H1 (cell line): ENCODE results near the gene CBFA2T2. TPM values are rescaled to one million over a fixed set of nuclear protein-coding genes. Genes with fewer than 3 reads are reported as not detected.

ENCODE experiments used
- CTCF ChIA-PET: fragments of 300-600 bp; sonication (Branson Sonifier 250); formaldehyde crosslinking; loops from one replicate; lab custom pipeline; 2021; ENCODE audit not compliant: partially characterized antibody; lab: Charles Lee
- POLR2A ChIA-PET: fragments of 300-600 bp; sonication (Branson Sonifier 250); formaldehyde crosslinking; loops from one replicate; lab custom pipeline; 2021; ENCODE audit warnings: inconsistent platforms; ENCODE audit not compliant: partially characterized antibody; lab: Charles Lee
- DNase-seq, 2 experiments: peaks; one replicate each; pipeline versions ENCODE4 v3.0.0 to v3.0.0-alpha.2; 2010 to 2022; ENCODE audit warnings: low spot score in 2 of 2, low read depth in 1 of 2, mixed read lengths in 1 of 2
- FAIRE-seq: peaks from 2 replicates; lab custom pipeline; 2011; peaks lifted over from hg19 to GRCh38; lab: Jason Lieb, UNC
- H2AFZ ChIP-seq: 2 replicates; pipeline ENCODE4 v1.8.1; 2012; ENCODE audit warnings: low read length, inconsistent platforms
- H2AK5ac ChIP-seq: 2 replicates; pipeline ENCODE4 v1.6.1; 2013; ENCODE audit warnings: low read depth, low read length
- H2BK120ac ChIP-seq: replicated peaks from 2 replicates; pipeline ENCODE3; 2013; ENCODE audit warnings: low read depth, low read length, inconsistent platforms
- H2BK12ac ChIP-seq: 2 replicates; pipeline ENCODE4 v1.6.1; 2013; ENCODE audit warnings: low read depth, low read length
- H2BK15ac ChIP-seq: 2 replicates; pipeline ENCODE4 v1.6.1; 2013; ENCODE audit warnings: low read length
- H2BK20ac ChIP-seq: 2 replicates; pipeline ENCODE4 v1.6.1; 2013; ENCODE audit warnings: low read length
- H2BK5ac ChIP-seq: 2 replicates; pipeline ENCODE4 v1.6.1; 2013; ENCODE audit warnings: low read depth, low read length
- H3K14ac ChIP-seq: 2 replicates; pipeline ENCODE4 v1.6.1; 2013; ENCODE audit warnings: inconsistent platforms; ENCODE audit not compliant: insufficient read length
- H3K18ac ChIP-seq: 2 replicates; pipeline ENCODE4 v1.6.1; 2013; ENCODE audit warnings: low read length; ENCODE audit errors: extremely low read depth
- H3K23ac ChIP-seq: 2 replicates; pipeline ENCODE4 v1.6.1; 2013; ENCODE audit warnings: inconsistent platforms; ENCODE audit not compliant: insufficient read length
- H3K23me2 ChIP-seq: 2 replicates; pipeline ENCODE4 v1.6.1; 2013; ENCODE audit warnings: low read depth, low read length
- H3K27ac ChIP-seq: 2 replicates; pipeline ENCODE4 v1.6.1; 2011; ENCODE audit warnings: low read depth, low read length, inconsistent platforms
- H3K27me3 ChIP-seq, 4 experiments: replicated peaks in 1 of 4; 1 replicate in 1 of 4; 2 replicates in 3 of 4; pipeline versions ENCODE4 v1.6.1 to v1.8.1; 2011 to 2013; ENCODE audit warnings: low read length in 3 of 4, mild to moderate bottlenecking in 3 of 4, inconsistent platforms in 2 of 4, mixed read lengths in 2 of 4, moderate library complexity in 1 of 4; ENCODE audit not compliant: control insufficient read depth in 3 of 4, insufficient read depth in 3 of 4; ENCODE audit errors: extremely low read depth in 1 of 4
- H3K36me3 ChIP-seq, 4 experiments: 2 replicates each; pipeline versions ENCODE4 v1.6.1 to v1.8.1; 2011 to 2013; ENCODE audit warnings: mild to moderate bottlenecking in 4 of 4, low read length in 3 of 4, moderate library complexity in 2 of 4, control low read depth in 1 of 4, inconsistent platforms in 1 of 4; ENCODE audit not compliant: insufficient read depth in 4 of 4, control insufficient read depth in 2 of 4
- H3K4ac ChIP-seq: replicated peaks from 2 replicates; pipeline ENCODE3; 2013; ENCODE audit warnings: low read length, low read depth, mixed read lengths, inconsistent platforms; ENCODE audit not compliant: insufficient read length
- H3K4me1 ChIP-seq, 4 experiments: replicated peaks in 1 of 4; 1 replicate in 1 of 4; 2 replicates in 3 of 4; pipeline versions ENCODE4 v1.6.1 to v1.8.1; 2011 to 2013; ENCODE audit warnings: low read length in 3 of 4, inconsistent platforms in 2 of 4, mixed read lengths in 1 of 4; ENCODE audit not compliant: insufficient read depth in 4 of 4, control insufficient read depth in 3 of 4
- H3K4me2 ChIP-seq, 2 experiments: 2 replicates each; pipeline versions ENCODE4 v1.6.1 to v1.8.1; 2011 to 2013; ENCODE audit warnings: low read depth in 2 of 2, low read length in 2 of 2, control low read depth in 1 of 2, inconsistent platforms in 1 of 2, mild to moderate bottlenecking in 1 of 2; ENCODE audit not compliant: insufficient read depth in 1 of 2
- H3K4me3 ChIP-seq, 4 experiments: fragments of 200-600, 300-600 bp in 1 of 4; sonication (generic), shearing (Covaris generic), sonication (Bioruptor Twin) in 1 of 4; 2 replicates each; pipeline versions ENCODE4 v1.5.1 to v1.8.1; 2011 to 2016; ENCODE audit warnings: low read length in 4 of 4, low read depth in 3 of 4, control low read depth in 2 of 4, inconsistent platforms in 2 of 4, mild to moderate bottlenecking in 2 of 4, mixed read lengths in 1 of 4, moderate library complexity in 1 of 4; ENCODE audit not compliant: insufficient read depth in 2 of 4; ENCODE audit errors: extremely low read depth in 1 of 4
- H3K56ac ChIP-seq: replicated peaks from 2 replicates; pipeline ENCODE3; 2013; ENCODE audit warnings: low read depth, mild to moderate bottlenecking, mixed read lengths, low read length, inconsistent platforms; ENCODE audit not compliant: insufficient read length
- H3K79me1 ChIP-seq: 2 replicates; pipeline ENCODE4 v1.6.1; 2013; ENCODE audit warnings: low read depth, low read length, control low read depth
- H3K79me2 ChIP-seq, 2 experiments: 2 replicates each; pipeline versions ENCODE4 v1.6.1 to v1.8.1; 2012 to 2013; ENCODE audit warnings: low read length in 2 of 2, mild to moderate bottlenecking in 2 of 2, inconsistent platforms in 1 of 2; ENCODE audit not compliant: insufficient read depth in 2 of 2, control insufficient read depth in 1 of 2
- H3K9ac ChIP-seq, 4 experiments: replicated peaks in 1 of 4; 1 replicate in 1 of 4; 2 replicates in 3 of 4; pipeline versions ENCODE4 v1.6.1 to v1.8.1; 2011 to 2013; ENCODE audit warnings: low read depth in 3 of 4, low read length in 3 of 4, control low read depth in 2 of 4, mild to moderate bottlenecking in 2 of 4, moderate library complexity in 2 of 4, inconsistent platforms in 1 of 4; ENCODE audit errors: extremely low read depth in 1 of 4
- H3K9me3 ChIP-seq, 2 experiments: 2 replicates each; pipeline versions ENCODE4 v1.6.1 to v1.8.1; 2012 to 2013; ENCODE audit warnings: mild to moderate bottlenecking in 2 of 2, moderate library complexity in 2 of 2, control low read depth in 1 of 2, inconsistent platforms in 1 of 2, low read depth in 1 of 2, low read length in 1 of 2, mixed read lengths in 1 of 2; ENCODE audit not compliant: insufficient read depth in 2 of 2
- H4K20me1 ChIP-seq, 2 experiments: replicated peaks in 1 of 2; 2 replicates each; pipeline versions ENCODE3 to v1.8.1; 2011 to 2013; ENCODE audit warnings: inconsistent platforms in 2 of 2, low read length in 2 of 2, mild to moderate bottlenecking in 1 of 2; ENCODE audit not compliant: insufficient read depth in 2 of 2, control insufficient read depth in 1 of 2
- H4K5ac ChIP-seq: 2 replicates; pipeline ENCODE4 v1.6.1; 2013; ENCODE audit warnings: low read length, low read depth, mixed read lengths, inconsistent platforms; ENCODE audit not compliant: insufficient read length
- H4K8ac ChIP-seq: 2 replicates; pipeline ENCODE4 v1.8.0; 2013; ENCODE audit warnings: mild to moderate bottlenecking, moderate library complexity, low read length, inconsistent platforms; ENCODE audit not compliant: insufficient read depth; ENCODE audit errors: extremely low read depth
- H4K91ac ChIP-seq: replicated peaks from 2 replicates; pipeline ENCODE3; 2013; ENCODE audit warnings: low read length, mixed read lengths, inconsistent platforms; ENCODE audit not compliant: insufficient read length
- CHD2 ChIP-seq: IDR thresholded peaks from 2 replicates; pipeline ENCODE4 v1.6.1; 2012; ENCODE audit warnings: low read length, improper control_type of control experiment
- EZH2 ChIP-seq: fragments of 200-600 bp; sonication (generic); IDR thresholded peaks from 2 replicates; pipeline ENCODE4 v1.7.1; 2012; ENCODE audit warnings: low read depth, mild to moderate bottlenecking, moderate library complexity, low read length, inconsistent platforms; ENCODE audit not compliant: severe bottlenecking
- GTF2F1 ChIP-seq: IDR thresholded peaks from 2 replicates; pipeline ENCODE4 v1.6.1; 2012; ENCODE audit warnings: low read depth, low read length, improper control_type of control experiment, borderline replicate concordance
- NRF1 ChIP-seq: IDR thresholded peaks from 2 replicates; pipeline ENCODE4 v1.6.1; 2011; ENCODE audit warnings: mild to moderate bottlenecking, low read depth, low read length, improper control_type of control experiment
- SAP30 ChIP-seq: fragments of 300-600 bp; sonication (generic); IDR thresholded peaks from 2 replicates; pipeline ENCODE4 v1.7.1; 2012; ENCODE audit warnings: low read length, moderate library complexity, mild to moderate bottlenecking, inconsistent platforms; ENCODE audit not compliant: insufficient read depth, insufficient replicate concordance
- SP2 ChIP-seq: IDR thresholded peaks from 2 replicates; pipeline ENCODE4 v1.6.1; 2012; ENCODE audit warnings: mild to moderate bottlenecking, low read length, inconsistent platforms
- SUZ12 ChIP-seq: fragments of 200-600 bp; sonication (generic); IDR thresholded peaks from 2 replicates; pipeline ENCODE4 v1.6.1; 2012; ENCODE audit warnings: mild to moderate bottlenecking, inconsistent platforms, low read length, moderate library complexity, mixed read lengths
- WGBS, 2 experiments: shearing (Covaris generic) in 1 of 2; methylation state at CpG; one replicate each; pipeline versions ENCODE4 v1.1.6 to v1.1.7; 2013 to 2015; ENCODE audit warnings: low lambda C conversion rate in 2 of 2, mixed read lengths in 2 of 2, inconsistent platforms in 1 of 2, low coverage in 1 of 2, missing lambda C conversion rate in 1 of 2; ENCODE audit not compliant: insufficient replicate concordance in 2 of 2, insufficient coverage in 1 of 2, insufficient read length in 1 of 2; ENCODE audit errors: extremely low coverage in 1 of 2, missing lambda C conversion rate in 1 of 2; 5-methylcytosine and 5-hydroxymethylcytosine counted together
- polyA plus RNA-seq, 7 experiments: library from polyadenylated mRNA; depleted of rRNA in 3 of 7; stranded (reverse) in 5 of 7; unstranded in 2 of 7; fragments of >200 nt in 5 of 7; fragments of 200-250 nt in 2 of 7; gene quantifications; 1 replicate in 5 of 7; 2 replicates in 1 of 7; 4 replicates in 1 of 7; pipeline versions ENCODE4 v1.2.1 to v1.2.3, GENCODE V29; 2011 to 2013; ENCODE audit warnings: missing spikeins in 2 of 7, mixed read lengths in 2 of 7
- total RNA-seq: library from RNA; stranded (reverse); fragmentation: NEBNext Ultra II Directional; extraction: Animal tissue kit (Norgen Biotek cat#: 25700); gene quantifications from 2 replicates; pipeline ENCODE4 v1.2.1, GENCODE V29; 2021
- TF ChIP-seq, protein P1 (sequence below): IDR thresholded peaks from 2 replicates; pipeline ENCODE4 v1.6.1; 2012; ENCODE audit warnings: inconsistent platforms
- TF ChIP-seq, protein P2 (sequence below), 3 experiments: IDR thresholded peaks; 1 replicate in 2 of 3; 2 replicates in 1 of 3; pipeline versions ENCODE4 v1.5.1 to v1.6.1; 2011; ENCODE audit warnings: low read length in 3 of 3, mild to moderate bottlenecking in 3 of 3, inconsistent platforms in 2 of 3, low read depth in 1 of 3, moderate library complexity in 1 of 3; ENCODE audit not compliant: insufficient read depth in 1 of 3; ENCODE audit errors: control extremely low read depth in 1 of 3

CBFA2T2 gene
- total and polyA plus RNA-seq, 2 of the 8 experiments (the other 6 are each of a cell fraction or from before 2014, with no cell fraction given) = 11.6 to 12.9 TPM

GRCh38 chr20:33601861-33602260 is 112.0 kb downstream of the CBFA2T2 start:
- Histone ChIP-seq H3K9me3 (peaks cover 2 to 3% of the 10 kb centered on the region in 2 experiments; a peak in 2 of 4 replicates), H3K23me2 (no peaks in the 10 kb centered on the region), H3K4me3 (no peak overlapping the region), H3K4ac (no peak overlapping the region), H2AFZ (no peak overlapping the region), H2AK5ac (no peak overlapping the region), H2BK12ac (no peak overlapping the region), H3K18ac (no peak overlapping the region), H2BK15ac (no peak overlapping the region), H2BK5ac (no peak overlapping the region), H3K56ac (no peak overlapping the region), H3K4me2 (no peak overlapping the region), H3K79me2 (no peaks in the 10 kb centered on the region), H3K14ac (no peak overlapping the region), H2BK120ac (no peak overlapping the region), H4K8ac (no peak overlapping the region), H3K36me3 (peaks cover 0 to 1% (median 0%) of the 10 kb centered on the region in 4 experiments; a peak in 3 of 8 replicates)
- 90% methylated on average over 5 of the region's 5 CpGs; no CpG with 5 or more reads in 1 of the 2 experiments for WGBS, 2 experiments
- no peak for DNase-seq
- FAIRE-seq = no peak
- no peak for TF ChIP-seq SP2
- no peak for TF ChIP-seq SAP30
- TF ChIP-seq GTF2F1 = no peak
- no peak for TF ChIP-seq SUZ12
- TF ChIP-seq CHD2 = no peak
- TF ChIP-seq, protein P1, sequence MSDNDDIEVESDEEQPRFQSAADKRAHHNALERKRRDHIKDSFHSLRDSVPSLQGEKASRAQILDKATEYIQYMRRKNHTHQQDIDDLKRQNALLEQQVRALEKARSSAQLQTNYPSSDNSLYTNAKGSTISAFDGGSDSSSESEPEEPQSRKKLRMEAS = no peak
- TF ChIP-seq EZH2 = no peak
- TF ChIP-seq NRF1 = no peak
- TF ChIP-seq, protein P2, sequence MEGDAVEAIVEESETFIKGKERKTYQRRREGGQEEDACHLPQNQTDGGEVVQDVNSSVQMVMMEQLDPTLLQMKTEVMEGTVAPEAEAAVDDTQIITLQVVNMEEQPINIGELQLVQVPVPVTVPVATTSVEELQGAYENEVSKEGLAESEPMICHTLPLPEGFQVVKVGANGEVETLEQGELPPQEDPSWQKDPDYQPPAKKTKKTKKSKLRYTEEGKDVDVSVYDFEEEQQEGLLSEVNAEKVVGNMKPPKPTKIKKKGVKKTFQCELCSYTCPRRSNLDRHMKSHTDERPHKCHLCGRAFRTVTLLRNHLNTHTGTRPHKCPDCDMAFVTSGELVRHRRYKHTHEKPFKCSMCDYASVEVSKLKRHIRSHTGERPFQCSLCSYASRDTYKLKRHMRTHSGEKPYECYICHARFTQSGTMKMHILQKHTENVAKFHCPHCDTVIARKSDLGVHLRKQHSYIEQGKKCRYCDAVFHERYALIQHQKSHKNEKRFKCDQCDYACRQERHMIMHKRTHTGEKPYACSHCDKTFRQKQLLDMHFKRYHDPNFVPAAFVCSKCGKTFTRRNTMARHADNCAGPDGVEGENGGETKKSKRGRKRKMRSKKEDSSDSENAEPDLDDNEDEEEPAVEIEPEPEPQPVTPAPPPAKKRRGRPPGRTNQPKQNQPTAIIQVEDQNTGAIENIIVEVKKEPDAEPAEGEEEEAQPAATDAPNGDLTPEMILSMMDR (IDR thresholded peaks at IDR 0.05; ENCODE audit: control extremely low read depth in 1 of 3, insufficient read depth in 1 of 3, low read depth in 1 of 3, low read length in 3 of 3) = no peak
- TF ChIP-seq, all 59 proteins: peak for 0
- ChIA-PET POLR2A (no interaction called here), CTCF (interaction anchor here (0.7 to 1.5 kb wide), 3 partner anchors 18 to 432 kb away, joined by 3 read pairs; no protein-coding TSS in a partner anchor)
- Histone ChIP-seq H3K23ac (no peak overlapping the region), H3K27me3 (no peaks in the 10 kb centered on the region), H3K9ac (no peak overlapping the region), H3K79me1 (no peaks in the 10 kb centered on the region), H3K27ac (no peak overlapping the region), H4K20me1 (no peaks in the 10 kb centered on the region), H4K5ac (no peak overlapping the region), H3K4me1 (no peaks in the 10 kb centered on the region), H2BK20ac (no peak overlapping the region), H4K91ac (no peak overlapping the region)
